Measurements from ENCODE around the gene GAS7. TPM values are rescaled to one million over a fixed set of nuclear protein-coding genes. Genes with fewer than 3 reads are reported as not detected.
"Not testable (repeated sequence)": the region's sequence is repeated elsewhere in the genome, so short reads cannot be mapped to it uniquely, and the experiment has no call there.

GAS7 gene
- total and polyA plus RNA-seq, 12 donors: 19.8 to 111 (median 61.8) TPM

GRCh38 chr17:9925457-9925856, 272.9 kb downstream of the GAS7 start:
- 88 to 91% methylated on average over 11 of the region's 11 CpGs for WGBS, 2 donors
- no peak overlapping the region for H3K4me3 ChIP-seq
- peaks cover 0 to 70% (median 0%) of the 10 kb centered on the region in 9 donors for H3K36me3 ChIP-seq
- no peak for DNase-seq
- peaks cover 0 to 4% (median 0%) of the 10 kb centered on the region in 9 donors for H3K4me1 ChIP-seq
- TF ChIP-seq CTCF (IDR thresholded peaks at IDR 0.05): no peak
- ATAC-seq: no peak
- no peaks in the 10 kb centered on the region for H3K27me3 ChIP-seq
- intact Hi-C loops (cut with DNase I): loop anchor here in 7 of 10 donors (2.0 to 10.0 kb wide), 5 partner anchors 299 to 692 kb away; no protein-coding TSS in a partner anchor
- H3K9me3 ChIP-seq: no peaks in the 10 kb centered on the region
- H3K27ac ChIP-seq: peak overlapping the region in 1 of 10 donors; percentile 10

GRCh38 chr17:9924735-9925191, 273.6 kb downstream of the GAS7 start:
- H3K9me3 ChIP-seq: no peaks in the 10 kb centered on the region
- no peak overlapping the region for H3K4me3 ChIP-seq
- 22 to 23% methylated on average over 6 of the region's 6 CpGs for WGBS, 2 donors
- no peak overlapping the region for H3K27ac ChIP-seq
- intact Hi-C loops (cut with DNase I): loop anchor here in 8 of 10 donors (2.0 to 10.0 kb wide), 6 partner anchors 300 to 693 kb away; no protein-coding TSS in a partner anchor
- H3K4me1 ChIP-seq: peaks cover 0 to 4% (median 0%) of the 10 kb centered on the region in 9 donors
- peak; percentile 75 to 86 (median 83) for TF ChIP-seq CTCF (IDR thresholded peaks at IDR 0.05)
- no peaks in the 10 kb centered on the region for H3K27me3 ChIP-seq
- ATAC-seq (peak in 6 of 8 donors; percentile 39 to 70 (median 59)), DNase-seq (no peak)
- H3K36me3 ChIP-seq: peaks cover 0 to 69% (median 0%) of the 10 kb centered on the region in 9 donors

- H3K36me3 ChIP-seq: peaks cover 0 to 85% (median 13%) of the 10 kb centered on the region in 9 donors
- H3K9me3 ChIP-seq: no peaks in the 10 kb centered on the region
- TF ChIP-seq CTCF (IDR thresholded peaks at IDR 0.05): no peak
- intact Hi-C loops (cut with DNase I): loop anchor here in 6 of 10 donors (5.0 to 10.0 kb wide), 5 partner anchors 303 to 695 kb away; no protein-coding TSS in a partner anchor
- H3K4me1 ChIP-seq: no peaks in the 10 kb centered on the region
- DNase-seq: no peak
- H3K4me3 ChIP-seq: no peak overlapping the region
- H3K27ac ChIP-seq: no peak overlapping the region
- H3K27me3 ChIP-seq: no peaks in the 10 kb centered on the region
- no peak for ATAC-seq
- 91 to 95% methylated on average over 14 of the region's 14 CpGs for WGBS, 2 donors
Measured at GRCh38 chr17:9922012-9922848, 276.2 kb downstream of the GAS7 start.

- not testable (repeated sequence) for DNase-seq, H3K27ac ChIP-seq, H3K4me3 ChIP-seq, H3K4me1 ChIP-seq, H3K9me3 ChIP-seq, ATAC-seq, H3K27me3 ChIP-seq
- intact Hi-C loops (cut with DNase I): loop anchor here in 6 of 10 donors (5.0 to 10.0 kb wide), 5 partner anchors 304 to 696 kb away; no protein-coding TSS in a partner anchor
- peaks cover 0 to 88% (median 17%) of the 10 kb centered on the region in 9 donors for H3K36me3 ChIP-seq
- WGBS, 2 donors: 90 to 91% methylated on average over 13 of the region's 13 CpGs
Measured at GRCh38 chr17:9921216-9921615, 277.2 kb downstream of the GAS7 start.

Measured in heart right ventricle (tissue), 16 donors.